Measurements from ENCODE around the gene EYA2. TPM values are rescaled to one million over a fixed set of nuclear protein-coding genes. Genes with fewer than 3 reads are reported as not detected.

Gene EYA2
- total RNA-seq, 2 experiments from 2014 or later: not detected

DNA sequence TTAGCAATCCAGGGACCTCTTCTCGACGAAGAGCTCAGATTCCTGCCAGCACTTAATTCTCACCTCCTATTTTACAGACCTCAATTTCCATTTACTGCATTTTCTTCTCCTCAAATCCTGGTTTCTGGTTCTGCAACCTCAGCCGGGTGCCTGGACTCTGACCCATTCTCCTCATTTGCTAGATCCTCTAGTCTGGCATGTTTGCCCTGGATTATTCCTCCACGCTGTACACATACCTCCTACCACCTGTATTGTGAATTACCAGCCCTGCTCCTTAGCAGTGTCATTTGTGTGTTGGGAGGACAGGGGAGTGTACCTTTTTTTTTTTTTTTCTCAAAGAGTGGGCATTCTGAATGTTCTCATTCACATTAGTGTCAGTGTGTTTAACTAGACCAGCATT lies 257.4 kb downstream of the EYA2 start:
- Mint-ChIP-seq H3K27me3 (peaks cover 8% of the 10 kb centered on the region), H3K4me1 (ENCODE audit: low read depth) (no peaks in the 10 kb centered on the region), H3K9me3 (no peaks in the 10 kb centered on the region), H3K36me3 (no peaks in the 10 kb centered on the region), H3K4me3 (no peak overlapping the region), H3K27ac (no peak overlapping the region)
- intact Hi-C loops (cut with micrococcal nuclease): no loop called here
- CTCF ChIA-PET: no interaction called here
- POLR2A ChIA-PET: no interaction called here
- DNase-seq: no peak

DNA sequence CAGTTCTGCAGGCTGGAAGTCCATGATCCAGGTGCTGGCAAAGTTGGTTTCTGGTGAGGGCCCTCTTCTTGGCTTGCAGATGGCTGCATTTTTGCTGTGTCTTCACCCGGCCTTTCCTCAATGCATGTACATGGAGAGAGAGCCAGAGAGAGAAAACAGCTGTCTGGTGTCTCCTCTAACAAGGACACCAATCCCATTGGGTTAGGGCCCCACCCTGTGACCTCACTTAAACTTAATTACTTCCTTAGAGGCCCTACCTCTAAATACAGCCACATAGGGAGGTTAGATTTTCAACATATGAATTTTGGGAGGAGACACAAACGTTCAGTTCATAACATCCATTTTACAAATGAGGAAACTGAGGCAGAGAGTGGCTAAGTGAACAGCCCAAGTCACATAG lies 259.4 kb downstream of the EYA2 start:
- DNase-seq: no peak
- Mint-ChIP-seq H3K4me1 (ENCODE audit: low read depth) (no peaks in the 10 kb centered on the region), H3K4me3 (no peak overlapping the region), H3K9me3 (no peaks in the 10 kb centered on the region), H3K27ac (no peak overlapping the region), H3K27me3 (peaks cover 5% of the 10 kb centered on the region), H3K36me3 (no peaks in the 10 kb centered on the region)
- intact Hi-C loops (cut with micrococcal nuclease): no loop called here
- POLR2A ChIA-PET: no interaction called here
- CTCF ChIA-PET: no interaction called here

DNA sequence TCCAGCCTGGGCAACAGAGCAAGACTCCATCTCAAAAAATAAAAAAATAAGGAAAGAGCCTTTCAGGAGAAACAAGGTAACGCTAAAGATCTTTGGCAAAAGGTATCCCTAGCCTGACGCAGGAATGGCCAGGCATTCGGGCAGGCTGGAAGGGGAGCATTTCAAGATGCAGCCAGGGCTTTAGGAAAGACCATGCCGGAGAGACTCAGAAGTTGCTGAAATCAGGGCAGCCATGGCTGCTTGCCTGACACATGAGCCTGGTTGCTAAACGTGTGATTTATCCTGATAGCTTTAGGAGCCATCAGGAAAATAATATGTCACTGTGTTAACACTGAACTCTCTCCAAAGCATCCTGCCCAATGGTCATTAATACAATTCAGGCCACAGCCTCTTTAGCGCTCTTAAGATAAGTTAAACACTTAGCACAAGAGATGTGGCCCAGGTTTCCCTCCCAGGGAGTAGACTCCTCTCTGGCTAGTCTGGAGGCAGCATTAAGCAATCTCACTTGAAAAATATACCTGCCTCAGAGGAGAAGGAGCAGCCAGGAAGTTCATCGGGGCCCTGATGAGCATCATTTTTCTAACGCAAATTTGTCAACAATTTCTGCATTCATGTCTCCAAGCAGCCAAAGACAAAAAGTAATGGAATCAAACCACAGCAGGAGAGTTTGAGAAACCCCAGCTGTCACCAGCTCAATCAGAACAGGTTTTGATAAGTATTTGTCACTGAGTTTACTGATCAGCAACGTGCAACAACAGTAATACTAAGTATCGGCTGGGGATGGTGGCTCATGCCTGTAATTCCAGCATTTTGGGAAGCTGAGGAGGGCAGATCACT lies 261.9 kb downstream of the EYA2 start:
- ChIA-PET POLR2A (no interaction called here), CTCF (no interaction called here)
- Mint-ChIP-seq H3K4me3 (no peak overlapping the region), H3K36me3 (no peaks in the 10 kb centered on the region), H3K4me1 (ENCODE audit: low read depth) (no peaks in the 10 kb centered on the region), H3K9me3 (no peaks in the 10 kb centered on the region), H3K27ac (no peak overlapping the region), H3K27me3 (peaks cover 7% of the 10 kb centered on the region)
- intact Hi-C loops (cut with micrococcal nuclease): no loop called here
- DNase-seq: no peak

DNA sequence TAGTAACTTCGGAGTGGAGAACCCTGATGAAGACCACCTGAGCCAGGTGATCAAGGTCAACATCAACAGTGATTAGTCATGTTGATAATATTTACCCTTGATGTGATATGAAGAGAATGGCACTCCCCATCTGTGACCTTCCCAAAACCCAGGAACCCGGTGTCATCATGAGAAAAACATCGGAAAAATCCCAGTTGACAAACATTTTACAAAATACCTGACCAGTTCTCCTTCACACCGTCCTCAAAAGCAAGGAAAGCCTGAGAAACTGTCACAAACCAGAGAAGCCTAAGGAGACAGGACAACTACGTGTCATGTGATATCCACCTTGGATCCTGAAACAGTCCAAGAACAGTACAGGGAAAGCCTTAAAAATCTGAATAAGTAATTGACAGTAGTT lies 264.5 kb downstream of the EYA2 start:
- no peak overlapping the region for H3K27ac Mint-ChIP-seq

DNA sequence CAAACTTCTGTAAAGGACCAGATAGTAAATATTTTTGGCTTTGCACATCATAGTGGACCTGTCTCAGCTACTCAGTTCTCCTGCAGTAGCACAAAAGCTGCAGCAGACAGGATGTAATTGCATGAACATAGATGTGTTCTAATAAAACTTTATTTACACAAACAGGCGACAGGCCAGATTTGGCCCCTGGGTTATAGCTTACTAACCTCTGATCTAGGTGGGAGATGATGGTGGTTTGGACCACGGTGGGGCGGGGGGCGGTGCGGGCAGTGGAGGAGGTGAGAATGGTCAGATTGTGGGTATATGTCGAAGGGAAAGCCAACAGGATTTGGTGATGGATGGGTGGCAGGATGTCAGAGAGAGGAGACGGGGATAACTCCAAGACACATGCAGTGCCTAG lies 265.6 kb downstream of the EYA2 start:
- no peak overlapping the region for H3K27ac Mint-ChIP-seq

More for the DNA sequence above, 264.5 kb downstream of the EYA2 start:
- H3K36me3 Mint-ChIP-seq: no peaks in the 10 kb centered on the region
- CTCF ChIA-PET: interaction anchor here (0.8 kb wide), 1 partner anchor 16 kb away, joined by 3 read pairs; no protein-coding TSS in a partner anchor
- no peak overlapping the region for H3K4me3 Mint-ChIP-seq
- POLR2A ChIA-PET: no interaction called here
- DNase-seq: no peak
- H3K9me3 Mint-ChIP-seq: no peaks in the 10 kb centered on the region
- H3K4me1 Mint-ChIP-seq (ENCODE audit: low read depth): no peaks in the 10 kb centered on the region
- H3K27me3 Mint-ChIP-seq: peaks cover 4% of the 10 kb centered on the region
- intact Hi-C loops (cut with micrococcal nuclease): no loop called here

DNA sequence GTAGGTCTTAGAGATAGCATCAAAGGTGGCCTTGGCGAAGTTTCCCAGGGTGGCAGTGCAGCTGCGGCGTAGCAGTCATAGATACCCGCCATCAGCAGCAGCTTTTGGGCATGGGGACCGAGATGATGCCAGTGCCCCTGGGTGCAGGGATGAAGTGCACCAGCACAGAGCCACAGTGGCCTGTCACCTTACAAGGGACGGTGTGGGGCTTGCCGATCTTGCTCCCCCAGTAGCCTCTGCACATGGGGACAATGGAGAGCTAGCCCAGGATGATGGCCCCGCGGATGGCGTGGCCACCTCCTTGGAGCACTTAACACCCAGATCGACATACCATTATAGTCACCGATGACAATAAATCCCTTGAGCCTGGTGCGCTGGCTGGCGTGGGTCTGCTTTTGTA lies 266.3 kb downstream of the EYA2 start:
- Mint-ChIP-seq H3K4me1 (ENCODE audit: low read depth) (no peaks in the 10 kb centered on the region), H3K27me3 (peaks cover 4% of the 10 kb centered on the region), H3K9me3 (no peaks in the 10 kb centered on the region), H3K27ac (no peak overlapping the region), H3K4me3 (no peak overlapping the region), H3K36me3 (no peaks in the 10 kb centered on the region)
- ChIA-PET POLR2A (no interaction called here), CTCF (no interaction called here)
- intact Hi-C loops (cut with micrococcal nuclease): no loop called here
- no peak for DNase-seq

More for the DNA sequence above, 265.6 kb downstream of the EYA2 start:
- no peaks in the 10 kb centered on the region for H3K9me3 Mint-ChIP-seq
- intact Hi-C loops (cut with micrococcal nuclease): no loop called here
- no peak for DNase-seq
- POLR2A ChIA-PET: no interaction called here
- CTCF ChIA-PET: no interaction called here
- H3K4me1 Mint-ChIP-seq (ENCODE audit: low read depth): no peaks in the 10 kb centered on the region
- no peaks in the 10 kb centered on the region for H3K36me3 Mint-ChIP-seq
- H3K27me3 Mint-ChIP-seq: peaks cover 4% of the 10 kb centered on the region
- no peak overlapping the region for H3K4me3 Mint-ChIP-seq

DNA sequence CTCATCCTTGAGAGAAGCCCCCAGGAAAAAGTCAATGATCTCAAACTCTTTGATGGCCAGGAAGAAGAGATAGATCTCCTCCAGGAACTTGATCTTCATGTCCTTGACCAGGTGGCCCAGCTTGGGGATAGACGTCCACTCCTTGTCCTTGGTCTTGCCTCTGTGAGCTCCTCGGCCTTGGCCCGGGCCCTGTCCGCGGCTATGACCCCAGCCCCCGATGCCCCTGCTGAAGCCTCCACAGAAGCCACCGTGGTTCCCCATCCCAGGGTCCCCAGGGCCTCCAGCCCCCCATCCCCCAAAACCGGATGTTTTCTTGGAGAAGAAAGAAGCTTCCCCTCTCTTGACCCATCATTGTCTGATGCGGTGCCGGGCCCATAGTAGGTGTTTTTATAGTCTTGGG lies 266.8 kb downstream of the EYA2 start:
- Mint-ChIP-seq H3K36me3 (no peaks in the 10 kb centered on the region), H3K4me1 (ENCODE audit: low read depth) (no peaks in the 10 kb centered on the region), H3K4me3 (no peak overlapping the region), H3K27me3 (peaks cover 4% of the 10 kb centered on the region), H3K9me3 (no peaks in the 10 kb centered on the region), H3K27ac (no peak overlapping the region)
- CTCF ChIA-PET: no interaction called here
- no peak for DNase-seq
- intact Hi-C loops (cut with micrococcal nuclease): no loop called here
- POLR2A ChIA-PET: no interaction called here

DNA sequence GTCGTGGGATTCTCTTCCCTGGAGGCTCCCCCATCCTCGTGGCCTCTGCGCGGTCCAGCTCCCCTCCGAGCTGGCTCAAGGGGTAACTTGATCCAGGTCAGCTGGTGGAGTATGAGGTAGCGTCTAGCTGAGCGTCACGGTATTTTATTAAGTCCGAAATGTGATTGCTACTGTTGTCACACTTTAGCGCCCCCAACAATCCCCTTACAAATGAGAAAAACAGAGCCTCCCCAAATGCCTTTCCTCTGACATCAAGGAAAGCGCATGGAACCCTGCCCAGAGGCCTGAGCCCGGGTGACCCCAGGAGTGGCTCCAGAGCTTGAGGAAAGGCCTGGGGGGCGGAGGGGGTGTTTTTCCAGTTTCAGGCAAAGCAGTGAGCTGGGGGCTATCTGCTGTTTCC lies 269.5 kb downstream of the EYA2 start:
- Mint-ChIP-seq H3K9me3 (no peaks in the 10 kb centered on the region), H3K36me3 (no peaks in the 10 kb centered on the region), H3K4me3 (no peak overlapping the region), H3K4me1 (ENCODE audit: low read depth) (no peaks in the 10 kb centered on the region), H3K27ac (no peak overlapping the region), H3K27me3 (peaks cover 4% of the 10 kb centered on the region)
- ChIA-PET CTCF (no interaction called here), POLR2A (no interaction called here)
- intact Hi-C loops (cut with micrococcal nuclease): no loop called here
- DNase-seq: no peak

DNA sequence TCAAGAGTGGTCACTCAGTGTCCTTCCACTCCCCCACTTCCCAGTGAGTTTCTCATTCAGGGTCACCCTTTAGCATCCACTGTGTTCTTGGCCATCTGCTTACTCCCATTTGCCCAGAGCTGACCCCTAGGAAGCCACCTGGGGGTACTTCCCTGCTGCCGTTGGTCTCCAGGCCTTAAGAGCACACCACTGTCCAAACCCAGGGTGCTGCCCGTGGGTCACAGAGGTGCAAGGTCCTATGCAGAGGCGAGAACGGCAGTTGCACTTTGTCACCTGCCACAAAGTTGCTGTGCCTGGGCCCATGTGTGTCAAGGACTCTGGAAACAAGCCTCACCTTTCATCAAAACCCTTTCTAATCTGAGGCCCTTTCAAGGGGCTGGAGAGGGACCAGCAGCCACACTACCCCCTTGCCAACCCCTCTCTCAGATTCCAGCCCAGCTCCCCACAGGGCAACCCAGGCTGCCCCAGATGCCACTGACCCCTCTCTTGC lies 270.8 kb downstream of the EYA2 start:
- Mint-ChIP-seq H3K27me3 (no peaks in the 10 kb centered on the region), H3K4me1 (ENCODE audit: low read depth) (no peaks in the 10 kb centered on the region), H3K36me3 (no peaks in the 10 kb centered on the region), H3K9me3 (no peaks in the 10 kb centered on the region), H3K4me3 (no peak overlapping the region), H3K27ac (no peak overlapping the region)
- CTCF ChIA-PET: no interaction called here
- intact Hi-C loops (cut with micrococcal nuclease): no loop called here
- no peak for DNase-seq
- POLR2A ChIA-PET: no interaction called here

DNA sequence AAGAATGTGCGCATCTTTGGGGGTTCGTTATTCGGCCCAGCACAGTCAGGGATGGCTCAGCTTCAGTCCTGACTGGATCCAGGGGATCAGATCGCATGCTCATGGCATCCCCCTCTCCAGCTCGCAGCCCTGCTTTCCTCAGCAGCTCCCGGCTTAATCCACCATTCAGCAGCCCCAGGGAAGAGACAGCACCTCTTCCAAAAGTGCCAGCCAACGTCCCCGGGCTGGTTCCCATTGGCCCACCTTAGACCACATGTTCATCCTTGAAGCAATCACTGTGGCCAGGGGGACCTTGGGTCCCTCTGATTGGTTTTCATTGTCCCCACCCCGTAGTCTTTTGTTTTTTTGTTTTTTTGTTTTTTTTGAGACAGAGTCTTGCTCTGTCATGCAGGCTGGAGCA lies 273.2 kb downstream of the EYA2 start:
- CTCF ChIA-PET: no interaction called here
- POLR2A ChIA-PET: no interaction called here
- Mint-ChIP-seq H3K9me3 (no peaks in the 10 kb centered on the region), H3K27ac (no peak overlapping the region), H3K4me3 (no peak overlapping the region), H3K36me3 (no peaks in the 10 kb centered on the region), H3K27me3 (peaks cover 13% of the 10 kb centered on the region), H3K4me1 (ENCODE audit: low read depth) (no peaks in the 10 kb centered on the region)
- no peak for DNase-seq
- intact Hi-C loops (cut with micrococcal nuclease): no loop called here

DNA sequence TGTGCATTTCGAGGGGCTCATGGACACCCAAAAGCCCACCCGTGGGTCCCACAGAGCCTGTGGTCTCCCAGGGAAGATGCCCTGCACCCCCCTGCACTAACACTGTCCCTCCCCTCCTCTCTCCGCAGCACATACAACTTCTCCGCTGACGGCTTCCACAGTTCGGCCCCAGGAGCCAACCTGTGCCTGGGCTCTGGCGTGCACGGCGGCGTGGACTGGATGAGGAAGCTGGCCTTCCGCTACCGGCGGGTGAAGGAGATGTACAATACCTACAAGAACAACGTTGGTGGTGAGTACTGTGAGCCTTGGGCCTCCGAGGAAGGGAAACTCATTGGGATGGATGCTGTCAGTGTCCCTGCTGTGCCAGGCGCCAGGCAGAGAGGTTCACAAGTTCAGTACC lies 277.9 kb downstream of the EYA2 start:
- H3K27me3 Mint-ChIP-seq: peaks cover 17% of the 10 kb centered on the region
- H3K4me3 Mint-ChIP-seq: no peak overlapping the region
- intact Hi-C loops (cut with micrococcal nuclease): no loop called here
- no peaks in the 10 kb centered on the region for H3K9me3 Mint-ChIP-seq
- no peak overlapping the region for H3K27ac Mint-ChIP-seq
- H3K36me3 Mint-ChIP-seq: no peaks in the 10 kb centered on the region
- CTCF ChIA-PET: no interaction called here
- no peaks in the 10 kb centered on the region for H3K4me1 Mint-ChIP-seq (ENCODE audit: low read depth)
- DNase-seq: no peak
- POLR2A ChIA-PET: no interaction called here

DNA sequence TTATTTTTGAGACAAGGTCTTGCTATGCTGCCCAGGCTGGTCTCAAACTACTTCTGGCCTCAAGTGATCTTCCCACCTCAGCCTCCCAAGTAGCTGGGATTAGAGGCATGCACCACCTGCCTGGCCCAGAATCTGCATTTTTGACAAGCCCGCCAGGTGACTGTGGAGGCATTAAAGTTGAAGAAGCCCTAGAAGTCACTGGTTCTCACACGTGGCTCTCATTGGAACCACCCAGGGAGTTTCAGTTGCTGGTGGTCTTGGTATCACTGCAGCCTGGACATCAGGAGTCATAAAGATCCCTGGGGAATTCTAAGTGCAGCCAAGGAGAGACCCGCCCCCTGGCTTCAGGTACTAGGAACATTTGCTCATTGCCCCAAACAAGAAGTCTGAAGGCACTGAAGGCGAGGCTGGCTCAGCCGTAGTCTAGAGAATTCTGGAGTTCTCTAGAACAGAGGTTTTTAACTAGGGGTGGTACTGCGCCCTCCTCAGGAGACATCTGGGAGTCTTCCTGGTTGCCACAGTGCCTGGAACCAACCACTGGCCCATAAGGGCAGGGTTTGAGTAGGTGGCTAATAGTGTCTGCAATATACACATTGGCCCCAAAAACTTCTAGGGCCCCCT lies 279.1 kb downstream of the EYA2 start:
- H3K36me3 Mint-ChIP-seq: no peaks in the 10 kb centered on the region
- H3K4me3 Mint-ChIP-seq: no peak overlapping the region
- peaks cover 17% of the 10 kb centered on the region for H3K27me3 Mint-ChIP-seq
- no peaks in the 10 kb centered on the region for H3K4me1 Mint-ChIP-seq (ENCODE audit: low read depth)
- DNase-seq: no peak
- intact Hi-C loops (cut with micrococcal nuclease): no loop called here
- no peak overlapping the region for H3K27ac Mint-ChIP-seq
- ChIA-PET CTCF (no interaction called here), POLR2A (no interaction called here)
- H3K9me3 Mint-ChIP-seq: no peaks in the 10 kb centered on the region
